ENCODE results near the gene FBXO21. TPM values are rescaled to one million over a fixed set of nuclear protein-coding genes. Genes with fewer than 3 reads are reported as not detected.

Gene FBXO21
- total and polyA plus RNA-seq, 2 donors (not counting 1 experiment from before 2014, with no cell fraction given): 28.2 to 55.7 TPM

DNA sequence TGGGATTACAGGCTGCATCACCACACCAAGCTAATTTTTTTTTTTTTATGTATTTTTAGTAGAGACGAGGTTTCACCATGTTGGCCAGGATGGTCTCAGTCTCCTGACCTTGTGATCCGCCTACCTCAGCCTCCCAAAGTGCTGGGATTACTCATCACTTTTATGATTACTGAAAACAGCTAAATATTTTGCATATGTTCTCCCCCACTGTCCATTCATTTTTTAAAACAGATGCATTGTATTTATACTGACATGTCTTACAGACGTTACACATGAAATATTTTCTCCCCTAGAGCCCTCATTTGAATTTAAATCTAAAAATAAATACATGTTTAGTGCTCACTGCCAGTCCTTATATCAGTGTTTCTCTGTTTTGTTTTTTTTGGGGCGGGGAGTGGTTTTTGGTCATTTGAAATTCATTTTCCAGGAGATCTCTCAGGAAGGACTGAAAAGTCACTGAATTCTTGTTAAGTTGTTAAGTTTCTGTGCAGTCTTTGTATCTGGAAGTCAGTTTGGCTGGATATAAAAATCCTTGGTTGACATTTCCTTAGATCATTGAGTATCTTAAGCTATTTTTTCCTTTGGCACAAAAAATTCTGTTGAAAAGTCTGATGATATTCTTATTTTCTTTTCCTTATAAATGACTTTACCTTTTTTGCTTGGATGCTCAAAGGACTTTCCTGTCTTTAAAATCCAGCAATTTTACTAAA is 9.4 kb downstream of the FBXO21 start:
- no peaks in the 10 kb centered on the region for H3K9me3 Mint-ChIP-seq (ENCODE audit: insufficient read depth)
- no peak overlapping the region for H3K27ac Mint-ChIP-seq
- peaks cover 0 to 82% of the 10 kb centered on the region in 2 experiments for H3K36me3 ChIP-seq (replicated peaks in 1 of 2; ENCODE audit: control extremely low read depth in 1 of 2, control insufficient read depth in 1 of 2, extremely low read depth in 1 of 2, insufficient read depth in 2 of 2, low read length in 1 of 2)
- POLR2A ChIA-PET: no interaction called here
- CTCF ChIA-PET: interaction anchor here (0.8 kb wide), 1 partner anchor 477 kb away, joined by 4 read pairs; no protein-coding TSS in a partner anchor
- ATAC-seq (ENCODE audit: low read depth): no peak
- H3K4me2 ChIP-seq (replicated peaks; ENCODE audit: low read depth, low read length, poor library complexity, severe bottlenecking): no peak overlapping the region
- intact Hi-C loops (cut with micrococcal nuclease): no loop called here
- WGBS (ENCODE audit: insufficient coverage): no CpG with 5 or more reads among the region's 4 CpGs
- no peak overlapping the region for H3K4me3 ChIP-seq (ENCODE audit: control extremely low read depth in 1 of 5, extremely low read depth in 1 of 5, insufficient read depth in 1 of 5, low read depth in 2 of 5, low read length in 4 of 5)
- H3K79me2 ChIP-seq (ENCODE audit: control insufficient read depth, insufficient read depth, low read length): peaks cover 18% of the 10 kb centered on the region
- no peaks in the 10 kb centered on the region for H3K4me1 ChIP-seq (ENCODE audit: control insufficient read depth in 2 of 2, insufficient read depth in 2 of 2, low read length in 2 of 2)
- no peak overlapping the region for H3K9ac ChIP-seq (ENCODE audit: low read length)
- H3K4me3 Mint-ChIP-seq: no peak overlapping the region
- H2AFZ ChIP-seq (ENCODE audit: insufficient read depth, low read depth, low read length, poor library complexity, severe bottlenecking): no peak overlapping the region
- DNase-seq: no peak
- no peaks in the 10 kb centered on the region for H3K27me3 ChIP-seq (replicated peaks in 1 of 4; ENCODE audit: control extremely low read depth in 1 of 4, control insufficient read depth in 3 of 4, insufficient read depth in 4 of 4, low read length in 3 of 4)
- H3K9me3 ChIP-seq (ENCODE audit: control extremely low read depth in 1 of 3, control insufficient read depth in 2 of 3, insufficient read depth in 1 of 3, low read length in 2 of 3): peaks cover 1 to 7% (median 3%) of the 10 kb centered on the region in 3 donors
- H3K4me1 Mint-ChIP-seq: peaks cover 2% of the 10 kb centered on the region
- TF ChIP-seq, protein P1, sequence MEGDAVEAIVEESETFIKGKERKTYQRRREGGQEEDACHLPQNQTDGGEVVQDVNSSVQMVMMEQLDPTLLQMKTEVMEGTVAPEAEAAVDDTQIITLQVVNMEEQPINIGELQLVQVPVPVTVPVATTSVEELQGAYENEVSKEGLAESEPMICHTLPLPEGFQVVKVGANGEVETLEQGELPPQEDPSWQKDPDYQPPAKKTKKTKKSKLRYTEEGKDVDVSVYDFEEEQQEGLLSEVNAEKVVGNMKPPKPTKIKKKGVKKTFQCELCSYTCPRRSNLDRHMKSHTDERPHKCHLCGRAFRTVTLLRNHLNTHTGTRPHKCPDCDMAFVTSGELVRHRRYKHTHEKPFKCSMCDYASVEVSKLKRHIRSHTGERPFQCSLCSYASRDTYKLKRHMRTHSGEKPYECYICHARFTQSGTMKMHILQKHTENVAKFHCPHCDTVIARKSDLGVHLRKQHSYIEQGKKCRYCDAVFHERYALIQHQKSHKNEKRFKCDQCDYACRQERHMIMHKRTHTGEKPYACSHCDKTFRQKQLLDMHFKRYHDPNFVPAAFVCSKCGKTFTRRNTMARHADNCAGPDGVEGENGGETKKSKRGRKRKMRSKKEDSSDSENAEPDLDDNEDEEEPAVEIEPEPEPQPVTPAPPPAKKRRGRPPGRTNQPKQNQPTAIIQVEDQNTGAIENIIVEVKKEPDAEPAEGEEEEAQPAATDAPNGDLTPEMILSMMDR (IDR thresholded peaks at IDR 0.05): no peak
- no peak for TF ChIP-seq EZH2 (IDR thresholded peaks at IDR 0.05; ENCODE audit: borderline replicate concordance, insufficient read depth, low read depth, low read length, poor library complexity, severe bottlenecking)
- peaks cover 15% of the 10 kb centered on the region for H4K20me1 ChIP-seq (ENCODE audit: control insufficient read depth, insufficient read depth, low read length, poor library complexity, severe bottlenecking)
- H3K27ac ChIP-seq (ENCODE audit: low read length in 2 of 2): no peak overlapping the region
- no peaks in the 10 kb centered on the region for H3K27me3 Mint-ChIP-seq

DNA sequence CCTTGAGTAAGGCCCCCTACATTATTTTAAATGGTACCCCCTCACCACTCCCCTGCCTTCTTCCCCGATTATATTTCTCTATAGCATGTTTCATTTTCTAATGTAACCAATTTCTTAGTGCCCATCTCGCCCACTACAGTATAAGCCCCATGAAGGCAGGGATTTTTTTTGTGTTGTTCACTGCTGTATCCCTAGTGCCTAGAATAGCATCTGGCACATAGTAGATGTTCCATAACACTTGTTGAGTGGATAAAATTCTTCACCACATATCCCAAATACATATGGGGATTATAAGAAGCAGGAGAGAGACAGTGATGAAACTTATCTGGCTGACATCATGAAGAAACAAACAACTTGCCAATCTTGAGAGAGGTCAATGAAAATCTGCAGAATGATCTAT is 11.5 kb downstream of the FBXO21 start:
- Histone ChIP-seq H3K27ac (ENCODE audit: low read length in 2 of 2) (no peak overlapping the region), H3K9ac (ENCODE audit: low read length) (no peak overlapping the region), H3K27me3 (replicated peaks in 1 of 4; ENCODE audit: control extremely low read depth in 1 of 4, control insufficient read depth in 3 of 4, insufficient read depth in 4 of 4, low read length in 3 of 4) (no peaks in the 10 kb centered on the region), H3K4me1 (ENCODE audit: control insufficient read depth in 2 of 2, insufficient read depth in 2 of 2, low read length in 2 of 2) (no peaks in the 10 kb centered on the region), H3K9me3 (ENCODE audit: control extremely low read depth in 1 of 3, control insufficient read depth in 2 of 3, insufficient read depth in 1 of 3, low read length in 2 of 3) (peaks cover 1 to 7% (median 3%) of the 10 kb centered on the region in 3 donors), H2AFZ (ENCODE audit: insufficient read depth, low read depth, low read length, poor library complexity, severe bottlenecking) (no peak overlapping the region), H3K4me2 (replicated peaks; ENCODE audit: low read depth, low read length, poor library complexity, severe bottlenecking) (no peak overlapping the region), H4K20me1 (ENCODE audit: control insufficient read depth, insufficient read depth, low read length, poor library complexity, severe bottlenecking) (peaks cover 7% of the 10 kb centered on the region), H3K79me2 (ENCODE audit: control insufficient read depth, insufficient read depth, low read length) (peaks cover 11% of the 10 kb centered on the region), H3K4me3 (ENCODE audit: control extremely low read depth in 1 of 5, extremely low read depth in 1 of 5, insufficient read depth in 1 of 5, low read depth in 2 of 5, low read length in 4 of 5) (no peak overlapping the region), H3K36me3 (replicated peaks in 1 of 2; ENCODE audit: control extremely low read depth in 1 of 2, control insufficient read depth in 1 of 2, extremely low read depth in 1 of 2, insufficient read depth in 2 of 2, low read length in 1 of 2) (peaks cover 0 to 83% of the 10 kb centered on the region in 2 experiments)
- intact Hi-C loops (cut with micrococcal nuclease): no loop called here
- CTCF ChIA-PET: no interaction called here
- Mint-ChIP-seq H3K4me1 (no peaks in the 10 kb centered on the region), H3K9me3 (ENCODE audit: insufficient read depth) (no peaks in the 10 kb centered on the region), H3K27ac (no peak overlapping the region), H3K4me3 (no peak overlapping the region), H3K27me3 (no peaks in the 10 kb centered on the region)
- no peak for ATAC-seq (ENCODE audit: low read depth)
- DNase-seq: no peak
- POLR2A ChIA-PET: no interaction called here
- no peak for TF ChIP-seq EZH2 (IDR thresholded peaks at IDR 0.05; ENCODE audit: borderline replicate concordance, insufficient read depth, low read depth, low read length, poor library complexity, severe bottlenecking)
- TF ChIP-seq, protein P1 (IDR thresholded peaks at IDR 0.05): no peak
- no CpG with 5 or more reads among the region's 2 CpGs for WGBS (ENCODE audit: insufficient coverage)
